ENCODE results near the gene MARCKS. TPM values are rescaled to one million over a fixed set of nuclear protein-coding genes. Genes with fewer than 3 reads are reported as not detected.

MARCKS gene
- total and polyA plus RNA-seq, 2 of the 13 experiments (the other 11 are each of a cell fraction or from before 2014, with no cell fraction given), result 30.5 to 39.5 TPM

- TF ChIP-seq JUN (CRISPR knock-in tag; IDR thresholded peaks at IDR 0.05) (no peak), JUND (CRISPR knock-in tag; IDR thresholded peaks at IDR 0.05) (no peak), ZNF44 (CRISPR knock-in tag; IDR thresholded peaks at IDR 0.05) (no peak), AGO1 (IDR thresholded peaks at IDR 0.05; ENCODE audit: low read depth, low read length, poor library complexity, severe bottlenecking) (no peak), TFE3 (CRISPR knock-in tag; IDR thresholded peaks at IDR 0.05) (no peak), ZNF549 (CRISPR knock-in tag; IDR thresholded peaks at IDR 0.05) (no peak), NR2F1 (CRISPR knock-in tag; IDR thresholded peaks at IDR 0.05) (no peak), RNF2 (conservative IDR thresholded peaks at IDR 0.05; ENCODE audit: low read depth) (no peak), ZHX2 (IDR thresholded peaks at IDR 0.05; ENCODE audit: low read depth) (no peak), ZHX2 (CRISPR knock-in tag; IDR thresholded peaks at IDR 0.05; ENCODE audit: borderline replicate concordance) (no peak), ZSCAN12 (CRISPR knock-in tag; IDR thresholded peaks at IDR 0.05) (no peak)
- TF ChIP-seq, protein P1, sequence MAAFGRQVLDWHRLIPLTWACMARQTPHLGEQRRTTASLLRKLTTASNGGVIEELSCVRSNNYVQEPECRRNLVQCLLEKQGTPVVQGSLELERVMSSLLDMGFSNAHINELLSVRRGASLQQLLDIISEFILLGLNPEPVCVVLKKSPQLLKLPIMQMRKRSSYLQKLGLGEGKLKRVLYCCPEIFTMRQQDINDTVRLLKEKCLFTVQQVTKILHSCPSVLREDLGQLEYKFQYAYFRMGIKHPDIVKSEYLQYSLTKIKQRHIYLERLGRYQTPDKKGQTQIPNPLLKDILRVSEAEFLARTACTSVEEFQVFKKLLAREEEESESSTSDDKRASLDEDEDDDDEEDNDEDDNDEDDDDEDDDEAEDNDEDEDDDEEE (CRISPR knock-in tag; IDR thresholded peaks at IDR 0.05), result no peak
- TF ChIP-seq, protein P2, sequence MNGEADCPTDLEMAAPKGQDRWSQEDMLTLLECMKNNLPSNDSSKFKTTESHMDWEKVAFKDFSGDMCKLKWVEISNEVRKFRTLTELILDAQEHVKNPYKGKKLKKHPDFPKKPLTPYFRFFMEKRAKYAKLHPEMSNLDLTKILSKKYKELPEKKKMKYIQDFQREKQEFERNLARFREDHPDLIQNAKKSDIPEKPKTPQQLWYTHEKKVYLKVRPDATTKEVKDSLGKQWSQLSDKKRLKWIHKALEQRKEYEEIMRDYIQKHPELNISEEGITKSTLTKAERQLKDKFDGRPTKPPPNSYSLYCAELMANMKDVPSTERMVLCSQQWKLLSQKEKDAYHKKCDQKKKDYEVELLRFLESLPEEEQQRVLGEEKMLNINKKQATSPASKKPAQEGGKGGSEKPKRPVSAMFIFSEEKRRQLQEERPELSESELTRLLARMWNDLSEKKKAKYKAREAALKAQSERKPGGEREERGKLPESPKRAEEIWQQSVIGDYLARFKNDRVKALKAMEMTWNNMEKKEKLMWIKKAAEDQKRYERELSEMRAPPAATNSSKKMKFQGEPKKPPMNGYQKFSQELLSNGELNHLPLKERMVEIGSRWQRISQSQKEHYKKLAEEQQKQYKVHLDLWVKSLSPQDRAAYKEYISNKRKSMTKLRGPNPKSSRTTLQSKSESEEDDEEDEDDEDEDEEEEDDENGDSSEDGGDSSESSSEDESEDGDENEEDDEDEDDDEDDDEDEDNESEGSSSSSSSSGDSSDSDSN (CRISPR knock-in tag; IDR thresholded peaks at IDR 0.05), result no peak
- TF ChIP-seq, protein P3, sequence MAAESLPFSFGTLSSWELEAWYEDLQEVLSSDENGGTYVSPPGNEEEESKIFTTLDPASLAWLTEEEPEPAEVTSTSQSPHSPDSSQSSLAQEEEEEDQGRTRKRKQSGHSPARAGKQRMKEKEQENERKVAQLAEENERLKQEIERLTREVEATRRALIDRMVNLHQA (CRISPR knock-in tag; IDR thresholded peaks at IDR 0.05), result no peak
Measured at GRCh38 chr6:113820761-113821160, 36.4 kb upstream of the MARCKS start (continued).
